ENCODE measurements around the gene FRMD4A.

GRCh38 chr10:13745271-13745670, 585.5 kb downstream of the FRMD4A start:
- TF ChIP-seq POLR2A (IDR thresholded peaks at IDR 0.05): no peak
- no peak for TF ChIP-seq EP300 (IDR thresholded peaks at IDR 0.05)

Data from upper lobe of left lung (tissue), 4 donors.